SIG-M5 treated with dmso at 0.1 percent for 504 hours (cell line): ENCODE data around the gene ACP5.

Experiments used
- DNase-seq: peaks from one replicate; lab custom pipeline; 2025; ENCODE audit not compliant: unreplicated experiment; lab: John Stamatoyannopoulos, UW

The ACP5 gene

GRCh38 chr19:11549386-11549953, 28.0 kb downstream of the ACP5 start:
- DNase-seq, result no peak

GRCh38 chr19:11547929-11548700, 29.3 kb downstream of the ACP5 start:
- DNase-seq, result no peak

- DNase-seq, result no peak
Measured at GRCh38 chr19:11541238-11541637, 36.2 kb downstream of the ACP5 start.

GRCh38 chr19:11540645-11541044, 36.8 kb downstream of the ACP5 start:
- no peak for DNase-seq

GRCh38 chr19:11539495-11540365, 37.7 kb downstream of the ACP5 start:
- DNase-seq, result no peak

- no peak for DNase-seq
Measured at GRCh38 chr19:11538232-11539036, 39.0 kb downstream of the ACP5 start, which contains the start of gene CNN1. Gene CNN1 (plus strand): TSS chr19:11538851. CDS start chr19:11538928, 77 bp downstream.

GRCh38 chr19:11535792-11536595, 41.5 kb downstream of the ACP5 start:
- DNase-seq, result peak; percentile 50

GRCh38 chr19:11534948-11535347, 42.5 kb downstream of the ACP5 start:
- no peak for DNase-seq

GRCh38 chr19:11534538-11534937, 42.9 kb downstream of the ACP5 start:
- peak; percentile 26 for DNase-seq

GRCh38 chr19:11530432-11530831, 47.0 kb downstream of the ACP5 start:
- DNase-seq, result peak; percentile 63

GRCh38 chr19:11528551-11529341, 48.7 kb downstream of the ACP5 start, which contains the start of gene ECSIT:
Gene ECSIT (minus strand): TSS chr19:11529134. CDS start chr19:11519170, 9,964 bp downstream.
- DNase-seq, result peak; percentile 96
